ENCODE measurements around the gene GTF3C5. TPM values are rescaled to one million over a fixed set of nuclear protein-coding genes. Genes with fewer than 3 reads are reported as not detected.
"Not testable (repeated sequence)": the region's sequence is repeated elsewhere in the genome, so short reads cannot be mapped to it uniquely, and the experiment has no call there.

GTF3C5 gene
- polyA plus RNA-seq, 12 donors: 40.1 to 63.0 (median 46.0) TPM; not detected in 1

DNA sequence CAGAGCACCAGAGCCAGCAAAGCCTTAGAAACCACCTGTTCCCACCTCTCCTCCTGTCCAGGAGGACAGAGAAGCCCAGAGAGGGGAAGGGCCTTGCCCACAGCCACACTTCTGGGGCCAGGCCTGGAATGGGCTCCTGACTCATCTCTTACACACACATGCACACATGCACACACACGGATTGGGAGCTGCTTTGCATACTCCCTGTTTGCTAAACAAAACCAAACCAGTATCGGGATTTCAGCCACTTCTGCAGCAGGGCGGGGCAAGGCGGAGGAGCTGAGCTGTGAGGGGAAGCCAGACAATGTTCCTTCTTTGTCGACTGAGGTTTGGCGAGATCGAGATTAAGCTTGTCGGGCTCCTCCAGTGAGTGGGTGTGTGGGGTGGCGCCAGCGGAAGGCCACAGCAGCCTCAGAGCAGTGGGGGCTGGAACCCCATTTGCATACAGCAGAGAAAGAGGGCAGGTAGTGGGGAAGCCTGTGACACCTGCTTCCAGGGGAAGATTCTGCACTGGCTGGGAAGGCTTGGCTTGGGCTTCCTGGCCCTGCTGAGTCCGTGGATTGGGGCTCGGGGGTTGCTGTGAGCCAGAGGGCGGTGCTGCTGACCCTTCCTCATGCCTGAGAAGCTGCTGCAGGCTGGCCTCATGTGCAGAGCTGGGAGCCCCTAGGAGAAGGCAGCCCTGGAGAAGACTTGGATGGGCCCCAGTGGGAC, 36.2 kb upstream of the GTF3C5 start:
- no peak for DNase-seq

DNA sequence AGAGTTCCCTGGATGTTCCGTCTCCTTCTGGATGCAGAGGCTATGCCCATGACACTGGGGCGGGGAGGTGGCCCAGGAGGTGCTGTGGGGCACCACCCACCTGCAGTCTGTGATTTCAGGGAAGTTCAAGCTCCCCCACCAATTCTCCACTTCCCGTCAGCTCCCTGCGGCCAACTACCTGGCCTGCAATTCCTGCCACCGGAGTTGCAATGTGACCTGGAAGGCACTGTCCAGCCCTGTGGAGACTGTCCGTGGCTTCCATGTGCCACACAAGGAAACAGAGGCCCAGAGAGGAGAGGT, 35.7 kb upstream of the GTF3C5 start:
- DNase-seq: no peak

DNA sequence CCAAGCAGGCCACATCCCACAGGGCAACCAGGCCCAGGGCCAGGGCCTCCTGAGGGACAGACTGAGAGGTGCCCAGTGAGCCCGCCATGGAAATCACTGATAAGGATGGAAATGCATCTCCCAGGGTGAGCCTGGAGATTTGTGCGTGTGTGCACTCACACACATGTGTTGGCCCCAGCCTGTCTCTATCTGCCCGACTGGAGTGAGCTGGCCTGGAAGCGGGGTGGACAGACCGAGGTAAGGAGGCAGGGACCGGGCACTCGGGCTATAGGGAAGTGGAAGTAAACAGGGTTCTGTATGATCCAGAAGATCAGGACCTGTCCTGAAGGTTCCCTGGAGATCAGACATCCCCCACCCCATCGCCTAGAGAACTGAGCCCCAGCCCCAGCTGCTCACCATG, 34.9 kb upstream of the GTF3C5 start:
- DNase-seq: no peak

DNA sequence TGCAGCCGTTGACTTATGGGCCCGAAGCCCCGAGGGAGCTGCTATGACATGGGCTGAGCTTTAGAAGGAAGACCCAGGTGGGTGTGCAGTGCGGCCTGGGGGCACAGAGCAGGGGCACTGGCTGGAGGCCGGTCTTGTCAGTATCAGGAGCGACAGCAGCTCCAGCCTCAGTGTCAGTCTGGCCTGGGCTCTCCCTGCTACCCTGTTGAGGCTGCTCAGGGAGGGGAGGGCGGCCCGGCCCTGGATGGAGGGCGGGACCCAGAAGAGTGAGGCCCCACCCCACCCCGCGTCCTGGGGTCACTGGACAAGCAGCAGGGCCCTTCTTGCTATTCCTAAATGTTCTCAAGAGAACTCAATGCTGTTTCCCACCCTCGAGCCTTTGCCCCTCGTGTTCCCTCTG, 34.3 kb upstream of the GTF3C5 start:
- DNase-seq: no peak

DNA sequence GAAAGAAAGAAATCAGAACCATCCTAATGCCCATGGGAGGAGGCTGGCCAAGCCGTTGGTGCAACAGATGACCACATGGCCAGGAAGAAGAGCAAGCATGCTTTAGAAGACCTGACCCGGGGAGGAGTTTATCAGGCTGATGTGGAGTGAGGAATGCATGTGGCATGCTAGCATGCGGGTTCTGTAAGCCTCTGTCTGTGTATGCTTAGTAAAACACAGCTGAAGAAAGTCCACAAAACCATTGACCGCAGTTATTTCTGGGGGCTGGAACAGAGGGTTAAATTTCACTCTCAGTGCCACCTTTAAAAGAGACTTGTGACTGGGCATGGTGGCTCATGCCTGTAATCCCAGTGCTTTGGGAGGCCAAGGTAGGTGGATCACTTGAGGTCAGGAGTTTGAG, 33.2 kb upstream of the GTF3C5 start:
- no peak for DNase-seq

DNA sequence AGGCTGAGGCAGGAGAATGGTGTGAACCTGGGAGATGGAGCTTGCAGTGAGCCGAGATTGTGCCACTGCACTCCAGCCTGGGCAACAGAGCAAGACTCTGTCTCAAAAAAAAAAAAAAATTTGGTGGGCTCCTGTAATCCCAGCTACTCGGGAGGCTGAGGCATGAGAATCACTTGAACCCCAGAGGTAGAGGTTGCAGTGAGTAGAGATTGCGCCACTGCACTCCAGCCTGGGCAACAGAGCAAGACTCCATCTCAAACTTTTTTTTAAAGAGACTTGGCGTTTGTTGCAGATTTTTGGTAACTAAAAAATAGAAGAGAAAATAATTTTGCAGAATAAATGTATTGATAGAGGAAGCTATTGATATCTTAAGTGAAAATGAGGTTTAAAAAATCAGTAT, 32.6 kb upstream of the GTF3C5 start:
- DNase-seq: not testable (repeated sequence)

DNA sequence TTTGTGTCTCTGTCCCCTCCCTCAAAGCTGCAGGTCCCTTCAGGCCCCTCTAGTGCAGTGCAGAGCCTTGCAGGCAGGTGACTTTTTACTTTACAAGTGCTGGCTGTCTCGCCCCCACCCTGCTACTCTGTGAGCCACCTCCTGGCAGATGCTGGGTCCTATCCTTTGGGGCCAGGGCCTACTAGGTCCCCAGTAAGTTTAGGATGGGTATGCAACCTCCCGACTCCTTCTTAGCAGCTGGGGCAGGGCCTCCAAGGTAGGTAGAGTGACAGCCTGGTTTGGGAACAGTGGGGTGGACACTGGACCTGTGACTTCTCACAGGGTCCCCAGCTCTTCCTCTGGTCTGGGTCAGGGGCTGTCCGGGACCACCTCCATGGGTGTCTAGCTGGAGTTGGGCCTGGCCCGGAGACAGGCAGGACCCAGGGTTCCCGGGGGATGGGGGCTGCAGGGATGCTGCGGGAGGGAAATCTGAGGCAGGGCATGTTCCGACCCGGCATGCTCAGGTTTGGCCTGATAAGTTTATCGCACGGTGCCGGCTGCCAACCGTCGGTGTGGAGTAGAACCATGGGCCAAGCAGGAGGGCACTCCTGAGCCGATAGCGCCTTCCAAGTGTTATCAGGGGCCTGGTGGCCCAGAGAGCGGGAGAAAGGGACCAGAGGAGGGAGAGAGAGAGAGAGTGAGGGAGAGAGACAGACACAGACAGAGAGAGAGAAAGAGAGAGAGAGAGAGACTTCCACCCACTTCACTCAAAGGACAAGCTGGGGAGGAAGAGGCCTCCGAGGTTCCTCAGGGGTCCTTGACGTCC, 31.8 kb upstream of the GTF3C5 start:
- DNase-seq: no peak

DNA sequence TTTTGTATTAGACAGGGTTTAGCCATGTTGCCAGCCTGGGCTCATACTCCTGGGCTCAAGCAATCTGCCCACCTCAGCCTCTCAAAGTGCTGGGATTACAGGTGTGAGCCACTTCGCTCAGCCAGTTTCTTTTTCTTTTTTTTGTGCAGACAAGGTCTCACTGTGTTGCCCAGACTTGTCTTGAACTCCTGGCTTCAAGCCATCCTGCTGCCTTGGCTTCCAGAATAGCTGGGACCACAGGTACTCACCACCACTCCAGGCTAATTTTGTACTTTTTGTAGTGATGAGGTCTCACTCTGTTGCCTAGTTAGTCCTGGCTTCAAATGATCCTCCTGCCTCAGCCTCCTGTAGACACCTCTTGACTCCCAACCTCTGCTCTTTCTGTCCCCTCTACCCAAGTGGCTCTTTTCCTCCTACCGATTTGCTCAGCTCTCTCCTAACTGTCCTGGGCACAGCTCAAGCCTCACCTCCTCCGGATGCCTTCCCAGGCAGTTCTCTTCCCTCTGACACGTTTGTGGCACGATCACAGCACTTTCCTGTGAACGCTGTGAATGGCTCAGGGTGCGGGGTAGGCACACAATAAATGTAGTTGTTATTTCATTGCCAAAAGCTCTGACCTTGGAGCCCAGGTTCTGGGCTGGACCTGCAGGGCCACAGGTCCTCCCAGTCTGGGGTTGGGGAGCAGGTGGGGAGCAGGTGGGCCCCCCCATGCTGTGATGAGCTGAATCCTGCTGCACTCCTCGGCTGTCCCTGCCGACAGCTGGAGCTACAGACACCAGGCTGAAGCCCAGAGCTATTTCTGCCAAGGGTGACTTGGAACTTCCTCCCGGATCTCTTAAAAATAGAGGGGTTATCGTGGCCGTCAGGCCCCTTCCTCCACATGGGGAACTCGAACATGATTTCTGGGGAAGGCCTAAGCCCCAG, 28.4 kb upstream of the GTF3C5 start:
- no peak for DNase-seq

DNA sequence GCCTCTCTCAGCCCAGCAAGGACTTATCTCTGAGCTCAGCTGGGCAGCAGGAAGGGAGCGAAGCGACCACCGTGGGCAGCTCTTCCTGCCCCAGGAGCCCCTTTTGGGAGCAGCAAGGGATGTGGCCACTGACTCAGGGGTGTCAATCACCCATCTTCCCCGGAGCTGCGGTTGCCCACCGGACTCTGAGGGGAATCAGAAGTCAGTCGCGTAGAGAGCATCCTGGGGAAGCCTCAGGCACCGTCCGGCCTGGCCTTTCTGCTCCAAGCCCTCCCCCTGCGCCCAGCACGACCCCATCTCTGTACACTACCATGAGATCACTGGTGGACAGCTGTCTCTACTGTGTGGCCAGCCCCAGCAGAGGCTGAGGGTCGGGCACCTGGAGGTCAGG, 27.7 kb upstream of the GTF3C5 start:
- DNase-seq: no peak

DNA sequence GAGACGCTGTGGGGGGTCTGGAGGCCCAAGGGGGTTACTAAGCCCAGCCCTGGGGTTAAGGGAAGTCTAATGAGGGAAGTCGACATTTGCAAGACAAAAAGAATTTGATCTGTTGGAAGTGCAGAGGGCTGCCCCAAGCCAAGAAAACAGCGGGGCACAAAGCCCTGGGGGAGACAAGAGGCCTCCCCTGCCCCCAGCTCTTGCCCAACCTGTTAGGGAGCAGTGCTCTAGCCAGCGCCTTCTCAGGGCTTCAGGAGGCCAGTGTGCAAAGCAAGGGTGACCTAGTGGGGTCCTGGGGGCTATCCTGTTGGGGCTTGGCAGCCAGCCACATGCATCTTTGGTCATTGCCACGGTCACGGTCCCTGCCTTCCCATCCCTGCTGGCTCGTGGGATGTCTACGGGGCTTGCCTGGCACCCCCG, 27.1 kb upstream of the GTF3C5 start:
- DNase-seq: no peak

DNA sequence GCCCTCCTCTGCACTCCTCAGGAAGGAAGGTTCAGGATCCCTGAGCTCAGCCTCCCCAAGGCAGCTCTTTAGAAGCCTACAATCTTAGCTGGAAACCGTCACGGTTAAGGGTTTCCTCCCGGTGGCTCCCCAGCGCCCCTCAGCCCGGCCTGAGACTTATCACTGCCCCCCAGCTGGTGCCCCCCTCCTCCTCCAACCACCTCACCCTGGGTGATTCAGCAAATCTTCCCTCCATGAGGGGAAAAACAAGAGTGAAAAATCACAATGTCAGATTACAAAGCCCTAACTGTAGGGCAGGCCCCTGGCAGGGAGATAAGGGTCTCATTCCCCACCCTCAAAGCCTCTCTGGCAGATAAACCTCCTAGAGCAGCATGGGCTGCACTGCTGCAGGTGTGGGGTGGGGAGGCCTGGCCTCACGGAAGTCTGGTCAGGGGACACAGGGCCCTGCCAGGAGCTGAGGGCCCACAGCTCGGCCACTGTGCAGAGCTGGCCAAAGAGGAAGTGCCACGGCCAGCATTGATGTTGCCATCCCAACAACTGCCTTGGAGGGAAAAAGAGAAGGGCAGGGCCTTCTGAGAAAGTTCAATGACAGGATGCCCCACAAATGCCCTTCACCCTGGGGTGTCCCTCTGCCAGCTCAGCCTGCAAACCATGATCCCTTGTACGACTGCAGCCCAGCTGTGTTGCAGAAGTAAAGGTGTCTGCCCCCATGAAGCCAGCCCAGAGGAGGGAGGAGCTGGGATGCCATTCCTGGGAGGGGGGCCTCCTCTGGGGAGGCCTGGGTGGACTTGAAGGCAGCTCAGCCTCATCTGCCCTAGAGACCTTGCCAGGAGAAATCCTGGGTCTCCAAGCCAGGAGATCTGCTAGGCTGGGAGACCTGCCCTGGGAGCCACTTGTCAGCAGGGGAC, 26.5 kb upstream of the GTF3C5 start:
- no peak for DNase-seq

DNA sequence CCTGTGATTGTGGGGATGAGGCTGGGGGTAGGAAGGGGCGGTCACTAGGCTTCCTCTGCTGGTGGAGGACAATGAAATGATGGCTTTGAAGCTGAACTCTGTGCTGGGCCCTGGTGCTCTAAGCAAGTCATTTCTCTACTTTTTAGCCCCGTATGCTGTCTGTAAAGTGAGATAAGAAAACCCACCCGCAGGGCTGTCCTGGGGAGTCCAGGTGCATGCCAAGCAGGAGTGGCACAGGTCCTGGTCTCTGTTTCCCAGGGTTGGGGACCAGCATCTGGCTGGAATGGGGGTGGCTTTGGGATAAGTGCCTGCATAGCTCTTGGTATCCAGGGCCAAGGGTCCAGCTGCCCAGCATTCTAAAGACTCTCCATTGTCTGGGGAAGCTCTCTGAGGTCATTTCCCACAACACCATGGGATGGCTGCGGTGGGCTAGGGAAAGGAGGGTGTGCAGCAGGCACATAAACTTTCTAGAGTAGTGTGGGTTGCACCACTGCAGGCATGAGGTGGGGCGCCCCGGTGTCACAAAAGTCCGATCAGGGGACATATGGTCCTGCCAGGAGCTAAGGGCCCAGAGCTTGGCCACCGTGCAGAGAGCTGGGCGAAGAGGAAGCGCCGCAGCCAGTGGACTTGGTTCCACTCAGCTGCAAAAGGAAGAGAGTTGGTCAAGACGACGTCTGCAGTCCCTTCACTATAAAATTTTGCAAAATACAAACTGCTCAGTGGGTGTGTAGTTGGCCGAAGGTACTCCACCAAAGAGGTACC, 25.6 kb upstream of the GTF3C5 start:
- DNase-seq: no peak

DNA sequence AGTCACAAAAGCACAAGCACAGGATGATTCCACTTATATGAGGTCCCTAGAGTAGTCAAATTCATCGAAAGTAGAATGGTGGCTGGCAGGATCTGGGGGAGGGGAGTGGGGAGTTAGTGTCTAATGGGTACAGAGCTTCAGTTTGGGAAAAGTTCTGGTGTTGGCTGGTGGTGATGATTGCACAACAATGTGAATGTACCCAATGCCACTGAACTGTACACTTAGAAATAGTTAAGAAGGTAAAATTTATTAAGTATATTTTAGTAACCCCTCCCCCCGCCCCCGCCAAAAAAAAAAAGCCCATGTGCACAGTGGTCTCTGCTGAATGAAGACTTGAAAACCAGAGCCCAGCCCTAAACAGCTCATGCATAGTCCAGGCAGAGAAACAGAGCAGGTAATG, 24.8 kb upstream of the GTF3C5 start:
- no peak for DNase-seq

DNA sequence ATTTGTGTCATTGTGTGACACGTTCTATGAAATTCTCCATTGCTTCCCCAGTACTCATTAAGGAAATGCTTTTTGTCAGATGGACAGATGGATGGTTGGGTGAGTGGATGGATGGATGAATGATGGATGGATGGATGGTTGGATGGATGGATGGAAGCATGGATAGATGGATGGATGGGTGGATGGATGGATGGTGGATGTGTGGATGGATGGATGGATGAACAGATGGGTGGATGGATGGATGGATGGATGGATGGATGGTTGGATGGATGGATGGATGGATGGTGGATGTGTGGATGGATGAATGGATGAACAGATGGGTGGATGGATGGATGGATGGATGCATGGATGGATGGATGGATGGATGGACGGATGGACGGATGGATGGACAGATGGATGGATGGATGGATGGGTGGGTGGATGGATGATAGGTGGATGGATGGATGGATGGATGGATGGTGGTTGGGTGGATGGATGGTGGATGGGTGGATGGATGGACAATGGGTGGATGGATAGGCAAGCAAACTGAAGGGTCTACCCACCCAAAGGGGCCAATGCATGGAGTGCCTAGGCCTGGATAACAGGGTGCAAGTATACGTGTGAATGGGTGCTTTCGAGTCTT, 24.0 kb upstream of the GTF3C5 start:
- DNase-seq: no peak

DNA sequence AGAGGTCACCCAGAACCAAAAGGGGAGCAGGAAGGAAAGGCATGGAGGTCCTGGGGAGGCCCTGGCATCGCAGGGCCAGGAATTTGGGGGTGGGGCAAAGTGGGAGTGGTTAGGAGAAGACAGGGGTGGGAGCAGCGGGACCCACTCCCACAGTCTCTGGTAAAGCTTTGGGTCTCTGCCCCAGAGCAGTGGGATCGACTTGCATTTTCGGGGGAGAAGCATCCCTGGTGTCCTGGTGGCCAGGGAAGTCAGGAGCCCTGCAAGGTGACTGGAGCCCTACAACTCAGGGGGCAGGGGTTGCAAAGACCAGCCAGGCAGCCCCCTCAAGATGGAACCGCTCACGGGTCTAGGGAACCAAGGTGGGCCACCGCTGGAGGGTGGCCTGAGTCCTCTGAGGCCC, 22.4 kb upstream of the GTF3C5 start:
- no peak for DNase-seq

DNA sequence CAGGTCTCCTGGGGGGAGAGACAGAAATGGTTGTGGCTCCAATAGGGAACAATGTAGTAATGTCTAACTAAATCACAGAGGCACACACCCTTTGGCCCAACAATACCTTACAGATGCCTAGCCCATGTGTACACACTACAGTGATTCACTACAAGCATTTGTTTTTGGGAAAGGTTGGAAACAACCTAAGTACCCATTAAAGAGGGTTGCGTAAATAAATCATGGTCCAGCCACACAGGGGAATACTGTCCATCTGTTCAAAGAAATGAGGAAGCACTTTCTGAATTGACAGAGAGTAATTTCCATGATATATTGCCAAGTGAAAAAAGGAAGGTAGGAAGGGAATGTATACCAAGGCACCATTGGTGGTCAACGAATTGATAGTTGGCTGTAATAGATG, 22.0 kb upstream of the GTF3C5 start:
- DNase-seq: no peak

DNA sequence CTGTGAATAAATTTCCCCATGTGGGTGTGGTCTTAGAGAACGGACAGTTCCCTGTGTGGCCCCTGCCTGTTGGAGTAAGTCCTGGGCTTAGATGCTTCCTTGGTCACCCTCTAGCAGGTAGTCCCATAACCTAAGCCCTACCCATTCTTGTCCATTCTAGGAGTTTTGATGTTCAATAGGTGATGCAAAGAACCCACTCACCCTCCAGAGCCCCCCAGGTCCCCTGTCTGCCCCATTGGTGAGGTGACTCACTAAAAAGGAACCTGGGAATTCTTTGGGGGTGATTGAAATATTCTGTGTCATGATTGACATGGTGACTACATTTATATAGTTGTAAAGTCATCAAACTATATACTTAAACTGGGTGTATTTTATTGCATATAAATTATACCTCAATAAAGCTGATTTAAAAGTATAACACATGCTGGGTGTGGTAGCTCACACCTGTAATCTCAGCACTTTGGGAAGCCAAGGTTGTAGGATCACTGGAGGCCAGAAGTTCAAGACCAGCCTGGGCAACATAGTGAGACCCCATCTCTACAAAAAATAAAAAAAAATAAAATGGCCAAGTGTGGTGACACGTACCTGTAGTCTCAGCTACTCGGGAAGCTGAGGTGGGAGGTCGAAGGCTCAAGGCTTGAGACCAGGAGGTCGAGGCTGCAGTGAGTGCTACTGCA, 20.8 kb upstream of the GTF3C5 start:
- no peak for DNase-seq

DNA sequence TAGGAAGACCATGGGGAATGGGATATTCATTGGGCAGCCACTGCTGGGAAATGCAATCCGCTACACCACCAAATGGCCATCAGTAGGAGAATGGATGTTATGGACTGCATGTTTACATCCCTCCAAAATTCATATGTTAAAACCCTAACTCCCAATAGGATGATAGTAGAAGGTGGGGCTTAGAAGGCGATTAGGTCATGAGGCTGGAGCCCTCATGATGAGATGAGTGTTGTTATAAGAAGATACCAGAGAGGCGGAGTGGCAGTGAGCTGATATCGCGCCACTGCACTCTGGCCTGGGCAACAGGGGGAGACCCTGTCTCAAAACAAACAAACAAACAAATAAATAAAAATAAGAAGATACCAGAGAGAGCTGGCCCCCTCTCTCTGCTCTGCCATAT, 16.1 kb upstream of the GTF3C5 start:
- DNase-seq: no peak

DNA sequence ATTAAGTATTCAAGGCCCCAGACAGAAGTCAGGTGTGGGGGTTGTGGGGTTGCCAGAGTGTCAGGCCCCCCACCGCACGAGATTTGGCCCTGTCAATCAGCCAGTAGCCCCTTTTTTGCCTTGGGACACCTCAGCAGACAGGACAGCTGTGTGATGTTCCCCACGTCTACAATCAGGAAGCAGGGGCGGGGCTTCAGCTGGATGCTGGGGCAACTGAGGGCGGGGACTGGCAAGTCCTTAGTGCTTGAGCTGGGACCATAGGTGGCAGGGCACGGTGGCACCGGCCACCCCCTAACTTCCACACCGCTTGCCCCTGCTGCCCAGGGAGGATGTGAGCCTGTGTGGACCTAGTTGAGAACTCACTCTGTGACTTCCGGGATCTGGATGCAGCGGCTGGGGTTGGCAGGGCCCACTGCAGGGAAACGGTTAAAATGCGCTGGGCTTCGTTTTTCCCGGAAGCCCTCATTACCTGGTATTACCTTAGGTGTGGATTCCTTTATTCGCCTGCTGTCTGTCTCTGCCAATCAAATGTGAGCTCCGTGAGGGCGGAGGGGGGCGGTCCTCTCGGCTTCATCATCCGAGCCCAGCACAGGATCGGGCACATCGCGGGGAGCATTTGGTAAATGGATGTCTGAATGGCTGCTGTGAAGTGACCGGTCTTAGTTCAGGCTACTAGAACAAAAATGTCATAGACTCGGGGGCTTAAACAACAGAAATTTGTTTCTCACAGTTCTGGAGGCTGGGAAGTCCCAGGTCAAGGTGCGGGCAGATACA, 7.5 kb upstream of the GTF3C5 start:
- DNase-seq: no peak

All from muscle of arm (tissue), 12 donors.